Neural cell (in vitro differentiated cells): ENCODE data around the gene RRN3. TPM values are rescaled to one million over a fixed set of nuclear protein-coding genes. Genes with fewer than 3 reads are reported as not detected.
"Not testable (repeated sequence)": the region's sequence is repeated elsewhere in the genome, so short reads cannot be mapped to it uniquely, and the experiment has no call there.

Source experiments
- H2AFZ ChIP-seq: fragments of 200-600, 300-800 bp; sonication (generic), shearing (Covaris generic); 2 replicates; pipeline ENCODE4 v1.6.0; 2014; ENCODE audit warnings: low read depth, mild to moderate bottlenecking, antibody characterized with exemption, low read length, moderate library complexity
- H3F3A ChIP-seq: fragments of 200-600 bp; shearing (Covaris generic); 2 replicates; pipeline ENCODE4 v1.6.1; 2016; ENCODE audit warnings: mild to moderate bottlenecking, moderate library complexity, mixed read lengths, antibody characterized with exemption, low read length; ENCODE audit not compliant: insufficient read depth, poor library complexity, severe bottlenecking
- H3K27ac ChIP-seq: fragments of 200-600, 300-800 bp; sonication (generic), shearing (Covaris generic); 2 replicates; pipeline ENCODE4 v1.5.1; 2014; ENCODE audit warnings: mild to moderate bottlenecking, low read length, moderate library complexity
- H3K27me3 ChIP-seq: fragments of 300-800, 200-600 bp; sonication (generic), shearing (Covaris generic); 2 replicates; pipeline ENCODE4 v1.6.0; 2014; ENCODE audit warnings: mild to moderate bottlenecking, low read depth, low read length, moderate library complexity; ENCODE audit not compliant: insufficient read depth
- H3K36me3 ChIP-seq: fragments of 300-800, 200-600 bp; sonication (generic), shearing (Covaris generic); 2 replicates; pipeline ENCODE4 v1.5.1; 2014; ENCODE audit warnings: mild to moderate bottlenecking, antibody characterized with exemption, low read length, moderate library complexity; ENCODE audit not compliant: insufficient read depth
- H3K4me2 ChIP-seq: fragments of 300-800, 200-600 bp; sonication (generic), shearing (Covaris generic); 2 replicates; pipeline ENCODE4 v1.6.0; 2014; ENCODE audit warnings: mild to moderate bottlenecking, low read length
- H3K4me3 ChIP-seq: fragments of 300-800, 200-600 bp; sonication (generic), shearing (Covaris generic); 2 replicates; pipeline ENCODE4 v1.5.1; 2014; ENCODE audit warnings: mild to moderate bottlenecking, low read length, moderate library complexity
- H3K79me2 ChIP-seq: fragments of 200-600 bp; shearing (Covaris generic); replicated peaks from 2 replicates; pipeline ENCODE4 v1.6.0; 2014; ENCODE audit warnings: mild to moderate bottlenecking, low read length, moderate library complexity; ENCODE audit not compliant: insufficient read depth
- H3K9ac ChIP-seq: fragments of 300-800, 200-600 bp; sonication (generic), shearing (Covaris generic); 2 replicates; pipeline ENCODE4 v1.6.1; 2016; ENCODE audit warnings: mild to moderate bottlenecking, low read length, mixed read lengths
- H3K9me2 ChIP-seq: fragments of 200-600 bp; shearing (Covaris generic); 2 replicates; pipeline ENCODE4 v1.6.1; 2016; ENCODE audit warnings: mild to moderate bottlenecking, low read length, mixed read lengths; ENCODE audit not compliant: insufficient read depth
- H3K9me3 ChIP-seq: fragments of 200-600, 300-800 bp; sonication (generic), shearing (Covaris generic); 2 replicates; pipeline ENCODE4 v1.6.1; 2016; ENCODE audit warnings: mild to moderate bottlenecking, mixed run types, low read length, moderate library complexity, mixed read lengths
- H4K20me1 ChIP-seq: fragments of 200-600 bp; shearing (Covaris generic); 2 replicates; pipeline ENCODE4 v1.6.1; 2016; ENCODE audit warnings: mild to moderate bottlenecking, mixed run types; ENCODE audit not compliant: insufficient read depth
- EP300 ChIP-seq: fragments of 450-650 bp; conservative IDR thresholded peaks from 2 replicates; pipeline ENCODE4 v1.6.1; 2014; ENCODE audit warnings: antibody characterized with exemption, mild to moderate bottlenecking, moderate library complexity; ENCODE audit not compliant: poor library complexity, severe bottlenecking
- EZH2 ChIP-seq: fragments of 200-600, 300-800 bp; shearing (Covaris generic), sonication (generic); IDR thresholded peaks from 2 replicates; pipeline ENCODE4 v1.6.1; 2014; ENCODE audit warnings: antibody characterized with exemption, low read length, borderline replicate concordance, mild to moderate bottlenecking; ENCODE audit not compliant: insufficient read depth, poor library complexity, severe bottlenecking
- MXI1 ChIP-seq: fragments of 450-650 bp; conservative IDR thresholded peaks from 2 replicates; pipeline ENCODE4 v1.6.1; 2014; ENCODE audit warnings: antibody characterized with exemption, mild to moderate bottlenecking; ENCODE audit not compliant: poor library complexity, severe bottlenecking
- POLR2AphosphoS5 ChIP-seq: IDR thresholded peaks from 2 replicates; pipeline ENCODE4 v1.6.1; 2012
- RAD21 ChIP-seq: fragments of 450-650 bp; conservative IDR thresholded peaks from 2 replicates; pipeline ENCODE4 v1.6.1; 2014; ENCODE audit warnings: antibody characterized with exemption, mild to moderate bottlenecking, moderate library complexity
- SMC3 ChIP-seq: fragments of 450-650 bp; conservative IDR thresholded peaks from 2 replicates; pipeline ENCODE4 v1.6.1; 2014; ENCODE audit warnings: antibody characterized with exemption, mild to moderate bottlenecking, moderate library complexity; ENCODE audit not compliant: poor library complexity
- TAF1 ChIP-seq: IDR thresholded peaks from 2 replicates; pipeline ENCODE4 v1.6.1; 2012; ENCODE audit warnings: low read depth
- polyA plus RNA-seq: library from polyadenylated mRNA; depleted of rRNA; stranded (reverse); fragments of >200 nt; gene quantifications from 2 replicates; pipeline ENCODE4 v1.2.3, GENCODE V29; 2014
- TF ChIP-seq, protein P1 (sequence below): fragments of 450-650 bp; IDR thresholded peaks from 2 replicates; pipeline ENCODE4 v1.5.1; 2014; ENCODE audit warnings: antibody characterized with exemption, mild to moderate bottlenecking, moderate library complexity; ENCODE audit not compliant: poor library complexity, severe bottlenecking
- TF ChIP-seq, protein P2 (sequence below): IDR thresholded peaks from 2 replicates; pipeline ENCODE4 v1.6.1; 2012; ENCODE audit warnings: borderline replicate concordance

Gene RRN3
- polyA plus RNA-seq, 1 donor from 2014 or later = 95.4 TPM

DNA sequence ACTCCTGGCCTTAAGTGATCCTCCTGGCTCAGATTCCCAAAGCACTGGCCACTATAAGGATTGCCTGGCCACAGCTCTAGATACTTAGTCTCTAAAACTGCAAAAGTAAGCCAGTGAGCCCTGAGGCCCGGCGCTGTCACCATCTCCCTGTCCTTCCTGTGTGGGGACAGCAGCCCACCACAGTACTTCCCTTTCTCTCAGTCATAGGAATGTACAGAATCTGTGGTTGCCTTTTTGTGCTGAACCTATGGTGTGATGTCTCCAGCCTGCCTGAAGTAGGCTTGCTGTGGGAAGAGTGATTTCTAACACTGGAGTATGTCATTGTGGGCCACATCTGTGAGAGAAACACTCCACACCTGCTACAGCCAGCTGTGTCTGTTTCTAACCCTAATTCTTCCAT is 62.9 kb downstream of the RRN3 start:
- Histone ChIP-seq H3K9me3 (no peaks in the 10 kb centered on the region), H4K20me1 (no peaks in the 10 kb centered on the region), H3K9ac (no peak overlapping the region), H3K36me3 (peaks cover 9% of the 10 kb centered on the region), H3F3A (no peaks in the 10 kb centered on the region), H3K27ac (no peak overlapping the region), H3K27me3 (no peaks in the 10 kb centered on the region), H3K9me2 (no peaks in the 10 kb centered on the region), H3K4me3 (no peak overlapping the region), H3K4me2 (no peak overlapping the region), H3K79me2 (no peaks in the 10 kb centered on the region), H2AFZ (no peak overlapping the region)
- TF ChIP-seq SMC3 = no peak
- TF ChIP-seq, protein P1, sequence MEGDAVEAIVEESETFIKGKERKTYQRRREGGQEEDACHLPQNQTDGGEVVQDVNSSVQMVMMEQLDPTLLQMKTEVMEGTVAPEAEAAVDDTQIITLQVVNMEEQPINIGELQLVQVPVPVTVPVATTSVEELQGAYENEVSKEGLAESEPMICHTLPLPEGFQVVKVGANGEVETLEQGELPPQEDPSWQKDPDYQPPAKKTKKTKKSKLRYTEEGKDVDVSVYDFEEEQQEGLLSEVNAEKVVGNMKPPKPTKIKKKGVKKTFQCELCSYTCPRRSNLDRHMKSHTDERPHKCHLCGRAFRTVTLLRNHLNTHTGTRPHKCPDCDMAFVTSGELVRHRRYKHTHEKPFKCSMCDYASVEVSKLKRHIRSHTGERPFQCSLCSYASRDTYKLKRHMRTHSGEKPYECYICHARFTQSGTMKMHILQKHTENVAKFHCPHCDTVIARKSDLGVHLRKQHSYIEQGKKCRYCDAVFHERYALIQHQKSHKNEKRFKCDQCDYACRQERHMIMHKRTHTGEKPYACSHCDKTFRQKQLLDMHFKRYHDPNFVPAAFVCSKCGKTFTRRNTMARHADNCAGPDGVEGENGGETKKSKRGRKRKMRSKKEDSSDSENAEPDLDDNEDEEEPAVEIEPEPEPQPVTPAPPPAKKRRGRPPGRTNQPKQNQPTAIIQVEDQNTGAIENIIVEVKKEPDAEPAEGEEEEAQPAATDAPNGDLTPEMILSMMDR = no peak
- TF ChIP-seq EZH2 = no peak
- TF ChIP-seq MXI1 = no peak
- TF ChIP-seq RAD21 = no peak
- no peak for TF ChIP-seq POLR2AphosphoS5
- TF ChIP-seq EP300 = no peak
- no peak for TF ChIP-seq TAF1
- TF ChIP-seq, protein P2, sequence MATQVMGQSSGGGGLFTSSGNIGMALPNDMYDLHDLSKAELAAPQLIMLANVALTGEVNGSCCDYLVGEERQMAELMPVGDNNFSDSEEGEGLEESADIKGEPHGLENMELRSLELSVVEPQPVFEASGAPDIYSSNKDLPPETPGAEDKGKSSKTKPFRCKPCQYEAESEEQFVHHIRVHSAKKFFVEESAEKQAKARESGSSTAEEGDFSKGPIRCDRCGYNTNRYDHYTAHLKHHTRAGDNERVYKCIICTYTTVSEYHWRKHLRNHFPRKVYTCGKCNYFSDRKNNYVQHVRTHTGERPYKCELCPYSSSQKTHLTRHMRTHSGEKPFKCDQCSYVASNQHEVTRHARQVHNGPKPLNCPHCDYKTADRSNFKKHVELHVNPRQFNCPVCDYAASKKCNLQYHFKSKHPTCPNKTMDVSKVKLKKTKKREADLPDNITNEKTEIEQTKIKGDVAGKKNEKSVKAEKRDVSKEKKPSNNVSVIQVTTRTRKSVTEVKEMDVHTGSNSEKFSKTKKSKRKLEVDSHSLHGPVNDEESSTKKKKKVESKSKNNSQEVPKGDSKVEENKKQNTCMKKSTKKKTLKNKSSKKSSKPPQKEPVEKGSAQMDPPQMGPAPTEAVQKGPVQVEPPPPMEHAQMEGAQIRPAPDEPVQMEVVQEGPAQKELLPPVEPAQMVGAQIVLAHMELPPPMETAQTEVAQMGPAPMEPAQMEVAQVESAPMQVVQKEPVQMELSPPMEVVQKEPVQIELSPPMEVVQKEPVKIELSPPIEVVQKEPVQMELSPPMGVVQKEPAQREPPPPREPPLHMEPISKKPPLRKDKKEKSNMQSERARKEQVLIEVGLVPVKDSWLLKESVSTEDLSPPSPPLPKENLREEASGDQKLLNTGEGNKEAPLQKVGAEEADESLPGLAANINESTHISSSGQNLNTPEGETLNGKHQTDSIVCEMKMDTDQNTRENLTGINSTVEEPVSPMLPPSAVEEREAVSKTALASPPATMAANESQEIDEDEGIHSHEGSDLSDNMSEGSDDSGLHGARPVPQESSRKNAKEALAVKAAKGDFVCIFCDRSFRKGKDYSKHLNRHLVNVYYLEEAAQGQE = no peak

- not testable (repeated sequence) for H3F3A ChIP-seq, H2AFZ ChIP-seq, H3K4me3 ChIP-seq, H3K9me2 ChIP-seq, H3K27me3 ChIP-seq, H3K9ac ChIP-seq, H3K27ac ChIP-seq, H3K4me2 ChIP-seq, H4K20me1 ChIP-seq, H3K79me2 ChIP-seq, H3K9me3 ChIP-seq, H3K36me3 ChIP-seq
Observed at GRCh38 chr16:15029749-15030148, 64.3 kb downstream of the RRN3 start.

- not testable (repeated sequence) for H3K27me3 ChIP-seq, H3K4me2 ChIP-seq, H3F3A ChIP-seq, H3K9me3 ChIP-seq, H3K36me3 ChIP-seq, H4K20me1 ChIP-seq, H3K9me2 ChIP-seq, H3K27ac ChIP-seq, H3K4me3 ChIP-seq, H2AFZ ChIP-seq, H3K79me2 ChIP-seq, H3K9ac ChIP-seq
Observed at GRCh38 chr16:15028801-15029698, 65.0 kb downstream of the RRN3 start.

DNA sequence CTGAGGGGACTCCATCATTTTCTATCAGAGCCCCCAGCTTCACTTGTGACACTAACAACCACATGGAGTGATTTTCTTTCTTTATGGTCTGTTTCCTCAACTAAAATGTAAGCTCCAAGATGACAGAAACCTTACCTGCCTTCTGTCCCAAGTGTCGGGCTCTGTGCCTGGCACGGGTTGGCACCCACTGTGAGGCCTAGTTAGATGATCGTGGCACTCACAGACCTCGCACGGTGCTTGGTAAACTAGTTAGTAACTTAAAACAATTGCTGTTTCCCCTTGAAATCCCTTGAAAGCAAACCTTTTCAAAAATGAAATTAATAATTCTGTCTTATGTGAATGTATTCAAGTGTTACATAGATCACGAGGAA is 65.7 kb downstream of the RRN3 start:
- not testable (repeated sequence) for H3F3A ChIP-seq, H3K4me3 ChIP-seq, H3K27ac ChIP-seq, H3K36me3 ChIP-seq, H2AFZ ChIP-seq, H3K79me2 ChIP-seq, H3K9me3 ChIP-seq, H3K9ac ChIP-seq, H4K20me1 ChIP-seq, H3K4me2 ChIP-seq, H3K27me3 ChIP-seq, H3K9me2 ChIP-seq

GRCh38 chr16:15027503-15028344 is 66.3 kb downstream of the RRN3 start:
- H4K20me1 ChIP-seq, H3K27me3 ChIP-seq, H3F3A ChIP-seq, H3K79me2 ChIP-seq, H2AFZ ChIP-seq, H3K9ac ChIP-seq, H3K9me2 ChIP-seq, H3K4me2 ChIP-seq, H3K36me3 ChIP-seq, H3K27ac ChIP-seq, H3K4me3 ChIP-seq, H3K9me3 ChIP-seq: not testable (repeated sequence)
